ENCODE results near the gene C17orf75.

DNA sequence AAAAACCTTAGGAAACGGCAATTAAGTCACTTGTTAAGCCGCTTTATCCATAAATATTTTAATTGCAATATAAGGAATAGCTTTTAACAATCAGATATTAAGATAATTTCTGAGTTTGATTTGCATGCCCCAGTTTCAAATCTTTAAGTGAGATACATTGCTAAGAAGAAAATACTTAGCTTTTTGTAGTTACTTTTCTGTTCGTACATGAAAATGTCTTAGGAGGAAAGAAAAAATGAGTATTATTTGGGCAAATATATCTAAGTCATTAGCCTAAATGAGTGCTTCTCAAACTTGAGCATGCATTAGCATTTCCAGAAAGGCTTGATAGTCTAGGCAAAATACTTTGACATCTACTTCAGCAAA is 14.4 kb upstream of the C17orf75 start:
- TF ChIP-seq, protein P1, sequence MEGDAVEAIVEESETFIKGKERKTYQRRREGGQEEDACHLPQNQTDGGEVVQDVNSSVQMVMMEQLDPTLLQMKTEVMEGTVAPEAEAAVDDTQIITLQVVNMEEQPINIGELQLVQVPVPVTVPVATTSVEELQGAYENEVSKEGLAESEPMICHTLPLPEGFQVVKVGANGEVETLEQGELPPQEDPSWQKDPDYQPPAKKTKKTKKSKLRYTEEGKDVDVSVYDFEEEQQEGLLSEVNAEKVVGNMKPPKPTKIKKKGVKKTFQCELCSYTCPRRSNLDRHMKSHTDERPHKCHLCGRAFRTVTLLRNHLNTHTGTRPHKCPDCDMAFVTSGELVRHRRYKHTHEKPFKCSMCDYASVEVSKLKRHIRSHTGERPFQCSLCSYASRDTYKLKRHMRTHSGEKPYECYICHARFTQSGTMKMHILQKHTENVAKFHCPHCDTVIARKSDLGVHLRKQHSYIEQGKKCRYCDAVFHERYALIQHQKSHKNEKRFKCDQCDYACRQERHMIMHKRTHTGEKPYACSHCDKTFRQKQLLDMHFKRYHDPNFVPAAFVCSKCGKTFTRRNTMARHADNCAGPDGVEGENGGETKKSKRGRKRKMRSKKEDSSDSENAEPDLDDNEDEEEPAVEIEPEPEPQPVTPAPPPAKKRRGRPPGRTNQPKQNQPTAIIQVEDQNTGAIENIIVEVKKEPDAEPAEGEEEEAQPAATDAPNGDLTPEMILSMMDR (conservative IDR thresholded peaks at IDR 0.05) = no peak
- TF ChIP-seq ZFX (IDR thresholded peaks at IDR 0.05) = no peak
